Measurements from ENCODE around the gene SMAD3.

SMAD3 gene

DNA sequence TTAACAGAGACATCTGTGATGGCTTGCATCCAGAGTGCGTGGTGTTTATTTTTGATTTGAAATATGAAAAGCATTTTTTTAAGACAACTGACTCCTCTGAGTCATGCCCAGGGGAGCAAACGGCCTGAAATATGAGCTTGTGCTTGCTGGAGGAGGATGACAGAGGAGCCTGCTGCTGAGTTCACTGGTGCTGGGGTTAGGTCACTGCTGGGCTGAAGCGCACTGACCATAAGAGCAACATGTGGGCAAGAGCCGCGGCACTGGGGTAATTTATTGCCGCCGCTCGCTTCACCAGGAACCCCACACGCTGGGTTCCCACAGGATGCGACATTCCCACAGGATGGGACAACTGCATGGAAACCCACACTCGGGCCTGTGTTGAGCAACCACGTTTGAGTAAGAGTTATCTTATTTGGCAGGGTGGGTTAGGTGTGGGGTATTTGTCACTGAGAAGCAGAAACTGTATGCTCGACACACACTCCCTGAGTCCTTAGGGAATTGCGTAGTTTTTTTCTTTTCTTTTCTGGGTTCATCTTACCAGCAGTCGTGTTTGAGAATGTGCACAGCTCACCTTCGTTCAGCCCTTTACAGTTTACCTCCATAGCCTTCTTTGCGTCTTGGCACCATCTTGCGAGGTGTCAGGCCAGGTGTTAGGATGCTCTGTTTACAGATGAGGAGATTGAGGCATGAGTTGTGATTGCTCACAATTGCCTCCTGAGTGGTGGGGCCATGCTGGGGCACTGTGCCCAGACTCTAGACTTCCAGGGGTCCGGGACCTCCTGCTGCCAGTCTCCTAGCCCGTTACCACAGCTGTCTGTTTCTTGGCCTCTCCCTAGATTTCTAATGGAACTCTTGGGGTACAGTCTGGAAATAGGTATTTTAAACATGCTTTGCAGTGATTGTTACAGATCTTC is 60.4 kb downstream of the SMAD3 start:
- DNase-seq: no peak

- no peak for DNase-seq
These were observed 61.3 kb downstream of the SMAD3 start for GRCh38 chr15:67126551-67127330.

- no peak for DNase-seq
These were observed 61.9 kb downstream of the SMAD3 start for GRCh38 chr15:67127331-67127664.

- no peak for DNase-seq
These were observed 62.6 kb downstream of the SMAD3 start for GRCh38 chr15:67127965-67128364.

- no peak for DNase-seq
These were observed 64.8 kb downstream of the SMAD3 start for GRCh38 chr15:67130166-67130565.

DNA sequence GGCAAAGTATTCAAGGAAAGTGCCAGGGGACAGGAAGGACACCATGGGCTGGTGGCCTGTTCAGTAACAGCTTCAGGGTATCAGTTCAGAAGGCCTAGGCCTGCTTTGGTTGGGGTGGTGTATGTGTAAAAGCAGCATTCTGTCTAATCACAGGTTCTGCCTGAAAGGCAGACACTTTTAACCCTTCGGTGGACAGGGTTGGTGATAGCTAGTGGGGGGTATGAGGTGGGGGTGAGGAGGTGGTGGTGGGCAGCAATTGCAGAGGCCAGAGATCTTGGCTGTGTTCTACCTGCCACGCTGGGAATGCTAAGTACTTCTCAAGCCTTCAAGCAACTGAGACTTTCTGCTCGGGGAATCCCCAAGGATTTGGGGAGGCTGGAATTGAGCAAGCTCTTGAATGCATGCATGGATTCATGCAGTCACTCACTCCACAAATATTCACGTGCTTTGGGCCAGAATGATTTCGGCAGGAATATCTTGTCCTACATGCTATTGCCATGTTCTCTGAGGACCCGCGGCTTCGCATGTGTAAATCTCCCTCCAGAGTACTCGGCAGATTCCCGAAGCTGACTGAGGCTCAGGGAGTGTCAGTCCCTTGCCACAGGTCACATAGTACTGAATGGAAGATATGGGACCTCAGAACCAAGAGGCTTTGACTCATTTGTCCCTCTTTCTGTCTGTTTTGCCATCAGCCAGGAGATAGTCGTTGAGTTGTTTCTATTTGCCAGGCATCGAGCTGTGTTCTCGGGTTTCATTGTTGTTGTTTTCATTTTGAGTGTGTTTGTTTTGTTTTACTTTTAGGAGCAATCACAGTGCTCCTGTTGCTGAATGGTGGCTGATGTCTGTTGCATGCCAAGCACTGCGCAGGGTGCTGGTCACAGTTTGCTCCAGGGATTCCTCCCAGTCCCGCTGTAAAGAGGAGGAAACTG is 65.5 kb downstream of the SMAD3 start:
- no peak for DNase-seq

DNA sequence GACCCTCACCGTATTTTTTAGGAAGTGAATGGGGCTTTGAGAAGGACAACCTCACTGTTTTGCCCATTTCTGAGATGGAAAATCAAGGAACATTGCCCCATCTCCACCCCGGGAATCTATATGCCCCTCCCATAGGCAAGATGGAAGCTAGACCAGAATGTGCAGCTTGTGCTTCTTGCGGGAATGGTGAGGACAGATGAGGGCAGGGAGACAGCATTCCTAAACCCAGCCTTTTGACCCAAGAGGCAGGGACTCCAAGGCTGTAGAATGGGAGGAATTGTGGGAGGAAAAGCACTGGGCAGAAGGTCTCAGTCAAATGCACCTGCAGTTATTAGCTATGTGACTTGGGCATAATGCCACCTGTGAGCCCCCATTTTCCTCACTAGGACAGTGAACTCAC is 66.9 kb downstream of the SMAD3 start:
- no peak for DNase-seq

DNA sequence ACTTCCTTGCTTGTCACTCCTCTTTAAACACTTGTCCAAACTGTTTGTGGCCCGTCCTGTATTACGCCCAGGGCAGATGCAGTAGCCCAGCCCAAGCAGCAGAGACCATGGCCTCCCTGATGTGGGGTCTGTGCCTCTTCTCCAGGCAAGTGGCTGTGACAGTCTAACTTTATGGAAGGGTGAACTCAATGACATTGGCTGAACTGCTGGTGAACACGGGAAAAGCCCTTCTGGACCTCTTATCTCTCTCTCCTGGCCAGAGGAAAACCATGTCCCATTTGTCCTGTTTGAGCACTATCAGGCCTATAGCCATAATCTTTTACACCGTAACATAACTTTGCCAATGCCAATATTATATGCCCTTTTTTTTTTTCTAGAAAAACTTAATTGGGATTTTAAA is 67.6 kb downstream of the SMAD3 start:
- no peak for DNase-seq

GRCh38 chr15:67133738-67134066 is 68.3 kb downstream of the SMAD3 start:
- no peak for DNase-seq

GRCh38 chr15:67134067-67134838 is 68.9 kb downstream of the SMAD3 start:
- DNase-seq: no peak

GRCh38 chr15:67134871-67135492 is 69.6 kb downstream of the SMAD3 start:
- DNase-seq: no peak

- no peak for DNase-seq
These were observed 70.1 kb downstream of the SMAD3 start for GRCh38 chr15:67135494-67135893.

DNA sequence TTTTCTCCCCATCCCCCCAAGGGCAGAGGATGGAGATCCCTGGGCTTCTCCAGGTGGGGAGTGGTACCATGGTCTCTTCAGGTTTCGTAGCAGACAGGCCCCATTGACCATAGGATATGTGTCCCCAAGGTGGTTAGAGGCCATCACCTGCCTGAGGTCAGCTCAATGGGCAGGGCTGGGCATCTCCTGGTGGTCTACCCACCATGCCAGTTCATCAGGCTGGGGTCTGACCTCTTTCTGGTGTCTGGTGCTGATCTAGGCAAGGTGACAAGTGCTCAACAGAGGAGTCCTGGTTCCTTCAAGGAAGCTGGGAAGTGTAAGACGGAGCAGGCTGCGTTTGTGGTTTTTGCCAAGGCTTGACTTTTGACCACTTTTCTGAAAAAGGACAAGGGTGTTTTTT is 71.4 kb downstream of the SMAD3 start:
- no peak for DNase-seq

DNA sequence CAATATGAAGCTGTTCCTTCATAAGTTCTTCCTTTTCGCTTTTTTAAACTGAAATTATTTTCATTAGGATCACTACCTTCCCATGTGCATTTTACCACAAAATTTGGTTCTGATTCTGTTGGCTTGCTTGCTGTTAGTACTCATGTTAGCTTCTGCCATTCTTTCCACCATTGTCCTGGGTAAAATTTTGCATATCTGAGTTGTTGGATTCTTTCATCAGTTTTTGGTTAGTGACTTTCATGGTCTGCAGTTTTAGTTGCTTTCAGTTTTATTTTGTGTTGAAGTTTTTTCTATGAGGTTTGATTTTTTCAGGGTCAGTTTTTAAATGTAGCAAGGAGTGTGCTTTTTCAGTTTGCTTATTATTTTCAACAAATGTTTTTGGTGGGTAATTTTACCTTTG is 71.9 kb downstream of the SMAD3 start:
- no peak for DNase-seq

- no peak for DNase-seq
These were observed 72.8 kb downstream of the SMAD3 start for GRCh38 chr15:67137951-67138848.

DNA sequence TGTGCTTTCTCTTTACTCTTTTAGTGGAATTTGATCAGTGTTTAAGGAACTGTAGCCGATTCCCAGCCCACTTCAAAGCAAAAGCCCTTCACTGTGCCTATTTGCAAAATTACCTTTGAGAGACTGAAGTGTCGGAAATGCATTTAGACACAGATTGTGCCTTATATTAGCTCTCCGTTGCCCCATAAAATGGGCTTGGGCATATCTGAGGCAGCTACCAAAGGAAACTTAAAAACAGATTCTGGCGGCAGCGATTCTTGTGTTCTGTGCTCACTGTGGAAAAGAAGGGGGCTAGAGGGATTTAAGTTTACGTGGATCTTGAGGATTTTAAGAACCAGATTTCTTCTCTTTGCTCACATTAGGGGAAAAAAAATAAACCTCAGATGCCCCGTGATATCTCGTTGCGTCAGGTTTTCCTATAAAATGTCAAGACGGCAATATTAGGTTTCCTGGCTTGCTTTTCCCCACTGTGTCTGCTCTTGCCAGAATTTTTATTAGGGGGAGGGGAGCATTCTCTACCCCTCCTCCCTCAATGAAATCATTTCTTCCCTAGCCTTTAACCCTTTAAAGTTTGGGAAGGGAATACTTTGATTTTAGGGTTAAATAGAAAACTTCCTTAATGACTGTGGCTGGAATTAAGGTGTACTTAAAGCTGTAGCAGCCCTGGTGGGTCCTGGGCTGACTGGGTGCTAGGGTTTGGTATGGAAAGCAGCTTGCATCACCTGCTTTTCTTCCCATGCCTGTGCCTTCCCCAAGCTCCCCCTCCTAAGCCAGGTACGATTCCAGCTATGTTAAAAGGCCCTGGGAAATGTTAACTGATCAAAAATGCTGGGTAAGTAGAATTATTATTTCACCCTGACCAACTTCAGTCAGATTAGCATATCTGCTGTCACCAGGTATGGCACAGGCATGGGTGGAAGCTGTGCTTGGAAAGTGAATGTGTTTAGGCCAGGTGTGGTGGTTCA is 73.8 kb downstream of the SMAD3 start:
- no peak for DNase-seq

- DNase-seq: no peak
These were observed 74.9 kb downstream of the SMAD3 start for GRCh38 chr15:67140078-67140833.

Data from hypothalamus (tissue), 51 donors.